NT2/D1 (cell line): Measurements from ENCODE around the gene KRTAP5-10.

Experiments
- YY1 ChIP-seq: IDR thresholded peaks from 2 replicates; pipeline ENCODE4 v1.6.1; 2011; ENCODE audit not compliant: insufficient read length, insufficient read depth
- ZNF274 ChIP-seq: IDR thresholded peaks from 2 replicates; pipeline ENCODE4 v1.6.1; 2011; ENCODE audit warnings: mild to moderate bottlenecking, low read depth, low read length

GRCh38 chr11:71558996-71559395, 6.4 kb upstream of the KRTAP5-10 start:
- TF ChIP-seq YY1 (no peak), ZNF274 (no peak)
